HepG2 (cell line): Measurements from ENCODE around the gene TJP3. TPM values are rescaled to one million over a fixed set of nuclear protein-coding genes. Genes with fewer than 3 reads are reported as not detected.

ENCODE experiments used
- DMAP1 ChIP-seq: IDR thresholded peaks from 2 replicates; pipeline ENCODE4 v1.6.1; 2016
- HNRNPL ChIP-seq: fragments of 200-400 bp; formaldehyde crosslinking; IDR thresholded peaks from 2 replicates; pipeline ENCODE4 v1.6.1; 2017; ENCODE audit warnings: mild to moderate bottlenecking, low read depth, low read length
- KLF16 ChIP-seq, 2 experiments: sonication (generic) in 1 of 2; formaldehyde crosslinking in 1 of 2; IDR thresholded peaks; 2 replicates each; pipeline versions ENCODE4 v1.6.1 to v1.8.0; 2016 to 2023; ENCODE audit warnings: missing genetic modification reagents in 2 of 2, missing compliant biosample characterization in 1 of 2
- MYC ChIP-seq: sonication (generic); formaldehyde crosslinking; IDR thresholded peaks from 2 replicates; pipeline ENCODE4 v1.9.0; 2021; ENCODE audit warnings: missing genetic modification reagents, borderline replicate concordance
- NR2F1 ChIP-seq, 2 experiments: fragments of 450-650 bp in 1 of 2; formaldehyde crosslinking in 1 of 2; IDR thresholded peaks; 2 replicates each; pipeline versions ENCODE4 v1.5.0 to v1.6.1; 2016 to 2020; ENCODE audit warnings: mild to moderate bottlenecking in 1 of 2, missing compliant biosample characterization in 1 of 2, missing genetic modification reagents in 1 of 2, moderate library complexity in 1 of 2
- NR2F6 ChIP-seq, 2 experiments: IDR thresholded peaks; 2 replicates each; pipeline ENCODE4 v1.6.1; 2016; ENCODE audit warnings: antibody characterized with exemption in 1 of 2, mild to moderate bottlenecking in 1 of 2
- POLR2G ChIP-seq: fragments of 200-400 bp; formaldehyde crosslinking; IDR thresholded peaks from 2 replicates; pipeline ENCODE4 v1.6.1; 2018; ENCODE audit warnings: mild to moderate bottlenecking, low read depth, low read length, moderate library complexity
- RBM22 ChIP-seq: fragments of 200-400 bp; formaldehyde crosslinking; optimal IDR thresholded peaks from 2 replicates; pipeline ENCODE3; 2017; ENCODE audit warnings: mild to moderate bottlenecking, low read length, moderate library complexity
- SMC3 ChIP-seq: IDR thresholded peaks from 2 replicates; pipeline ENCODE4 v1.6.1; 2011; ENCODE audit warnings: low read length, improper control_type of control experiment
- SP1 ChIP-seq, 2 experiments: fragments of 450-650 bp in 1 of 2; sonication (generic) in 1 of 2; formaldehyde crosslinking in 1 of 2; IDR thresholded peaks; 2 replicates each; pipeline versions ENCODE4 v1.4.0 to v1.6.1; 2016 to 2020; ENCODE audit warnings: missing genetic modification reagents in 1 of 2
- SUZ12 ChIP-seq: fragments of 150-350 bp; IDR thresholded peaks from 2 replicates; pipeline ENCODE4 v1.6.1; 2014; ENCODE audit warnings: low read depth, low read length
- ZNF230 ChIP-seq: sonication (generic); formaldehyde crosslinking; IDR thresholded peaks from 2 replicates; pipeline ENCODE4 v1.4.0; 2020; ENCODE audit warnings: mild to moderate bottlenecking, missing genetic modification reagents
- ZNF333 ChIP-seq: sonication (generic); formaldehyde crosslinking; IDR thresholded peaks from 2 replicates; pipeline ENCODE4 v1.4.0; 2020; ENCODE audit warnings: mild to moderate bottlenecking, missing genetic modification reagents, borderline replicate concordance
- ZNF766 ChIP-seq: sonication (generic); formaldehyde crosslinking; IDR thresholded peaks from 2 replicates; pipeline ENCODE4 v1.5.0; 2020; ENCODE audit warnings: missing genetic modification reagents, borderline replicate concordance
- ZNF883 ChIP-seq: sonication (generic); formaldehyde crosslinking; IDR thresholded peaks from 2 replicates; pipeline ENCODE4 v1.5.1; 2020; ENCODE audit warnings: mild to moderate bottlenecking, missing genetic modification reagents; ENCODE audit errors: not compliant biosample characterization
- polyA plus RNA-seq, 8 experiments: library from polyadenylated mRNA; depleted of rRNA in 3 of 8; stranded (reverse) in 7 of 8; unstranded in 1 of 8; fragments of >200 nt; fragmentation: Illumina TruSeq in 4 of 8; extraction: Trizol in 4 of 8; gene quantifications; 2 replicates each; pipeline versions ENCODE4 v1.2.1 to v1.2.3, GENCODE V29; 2011 to 2016; ENCODE audit warnings: low read depth in 4 of 8, missing spikeins in 1 of 8, mixed read lengths in 1 of 8; ENCODE audit not compliant: insufficient read depth in 1 of 8
- total RNA-seq, 5 experiments: library from RNA; depleted of rRNA; stranded (reverse); fragments of >200 nt; fragmentation: Illumina TruSeq; extraction: Trizol; gene quantifications; 2 replicates each; pipeline ENCODE4 v1.2.3, GENCODE V29; 2016; ENCODE audit warnings: low read depth in 1 of 5
- TF ChIP-seq, protein P1 (sequence below): sonication (generic); formaldehyde crosslinking; IDR thresholded peaks from 2 replicates; pipeline ENCODE4 v1.4.0; 2020; ENCODE audit warnings: missing genetic modification reagents
- TF ChIP-seq, protein P2 (sequence below): sonication (generic); formaldehyde crosslinking; IDR thresholded peaks from 2 replicates; pipeline ENCODE4 v1.4.0; 2020; ENCODE audit warnings: missing genetic modification reagents
- TF ChIP-seq, protein P3 (sequence below): sonication (generic); formaldehyde crosslinking; IDR thresholded peaks from 2 replicates; pipeline ENCODE4 v1.5.0; 2020; ENCODE audit warnings: missing genetic modification reagents, mild to moderate bottlenecking, borderline replicate concordance
- TF ChIP-seq, protein P4 (sequence below): IDR thresholded peaks from 2 replicates; pipeline ENCODE4 v1.6.1; 2016; ENCODE audit warnings: low read depth, control low read depth
- TF ChIP-seq, protein P5 (sequence below): sonication (generic); formaldehyde crosslinking; IDR thresholded peaks from 2 replicates; pipeline ENCODE4 v1.8.0; 2022; ENCODE audit warnings: mild to moderate bottlenecking, missing genetic modification reagents, moderate library complexity

TJP3 gene
- total and polyA plus RNA-seq, 2 of the 13 experiments (the other 11 are each of a cell fraction or from before 2014, with no cell fraction given) = 2.3 to 21.5 TPM

DNA sequence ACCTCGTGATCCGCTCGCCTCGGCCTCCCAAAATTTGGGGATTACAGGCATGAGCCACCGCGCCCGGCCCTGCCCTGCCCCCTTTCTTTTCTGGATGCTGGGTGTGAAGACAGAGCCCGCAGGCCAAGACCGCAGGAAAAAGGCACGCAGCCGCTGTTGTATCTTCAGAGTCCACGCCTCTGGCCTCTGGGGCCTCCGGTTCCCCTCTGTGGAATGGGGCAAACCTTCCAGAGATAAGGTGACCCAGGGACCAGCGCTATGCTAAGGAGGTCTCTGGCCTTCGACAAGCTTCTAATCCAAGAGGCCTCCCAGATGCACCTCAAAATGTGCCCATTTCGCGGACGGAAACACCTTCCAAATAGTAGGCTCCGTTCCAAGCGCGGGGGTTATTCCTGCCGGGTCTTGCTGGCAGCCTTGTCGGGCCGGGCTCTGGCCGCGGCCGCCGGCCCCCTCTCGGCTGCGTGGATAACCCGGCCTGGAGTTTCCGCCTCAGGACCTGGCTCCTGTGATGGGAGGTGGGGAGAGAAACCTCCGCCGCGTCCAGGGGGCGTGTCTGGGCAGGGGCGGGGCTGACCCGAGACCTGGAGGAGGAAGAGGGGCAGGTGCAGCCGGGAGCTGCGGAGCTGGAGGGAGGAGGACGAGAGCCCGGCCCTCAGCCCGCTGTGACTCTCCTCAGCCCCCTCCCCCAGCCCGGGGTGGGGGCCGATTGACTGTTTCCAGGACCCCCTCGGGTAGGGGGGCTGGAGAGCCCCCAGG lies 13.1 kb downstream of the TJP3 start (continued):
- TF ChIP-seq, protein P1, sequence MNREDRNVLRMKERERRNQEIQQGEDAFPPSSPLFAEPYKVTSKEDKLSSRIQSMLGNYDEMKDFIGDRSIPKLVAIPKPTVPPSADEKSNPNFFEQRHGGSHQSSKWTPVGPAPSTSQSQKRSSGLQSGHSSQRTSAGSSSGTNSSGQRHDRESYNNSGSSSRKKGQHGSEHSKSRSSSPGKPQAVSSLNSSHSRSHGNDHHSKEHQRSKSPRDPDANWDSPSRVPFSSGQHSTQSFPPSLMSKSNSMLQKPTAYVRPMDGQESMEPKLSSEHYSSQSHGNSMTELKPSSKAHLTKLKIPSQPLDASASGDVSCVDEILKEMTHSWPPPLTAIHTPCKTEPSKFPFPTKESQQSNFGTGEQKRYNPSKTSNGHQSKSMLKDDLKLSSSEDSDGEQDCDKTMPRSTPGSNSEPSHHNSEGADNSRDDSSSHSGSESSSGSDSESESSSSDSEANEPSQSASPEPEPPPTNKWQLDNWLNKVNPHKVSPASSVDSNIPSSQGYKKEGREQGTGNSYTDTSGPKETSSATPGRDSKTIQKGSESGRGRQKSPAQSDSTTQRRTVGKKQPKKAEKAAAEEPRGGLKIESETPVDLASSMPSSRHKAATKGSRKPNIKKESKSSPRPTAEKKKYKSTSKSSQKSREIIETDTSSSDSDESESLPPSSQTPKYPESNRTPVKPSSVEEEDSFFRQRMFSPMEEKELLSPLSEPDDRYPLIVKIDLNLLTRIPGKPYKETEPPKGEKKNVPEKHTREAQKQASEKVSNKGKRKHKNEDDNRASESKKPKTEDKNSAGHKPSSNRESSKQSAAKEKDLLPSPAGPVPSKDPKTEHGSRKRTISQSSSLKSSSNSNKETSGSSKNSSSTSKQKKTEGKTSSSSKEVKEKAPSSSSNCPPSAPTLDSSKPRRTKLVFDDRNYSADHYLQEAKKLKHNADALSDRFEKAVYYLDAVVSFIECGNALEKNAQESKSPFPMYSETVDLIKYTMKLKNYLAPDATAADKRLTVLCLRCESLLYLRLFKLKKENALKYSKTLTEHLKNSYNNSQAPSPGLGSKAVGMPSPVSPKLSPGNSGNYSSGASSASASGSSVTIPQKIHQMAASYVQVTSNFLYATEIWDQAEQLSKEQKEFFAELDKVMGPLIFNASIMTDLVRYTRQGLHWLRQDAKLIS (CRISPR knock-in tag) = no peak
- TF ChIP-seq, protein P2, sequence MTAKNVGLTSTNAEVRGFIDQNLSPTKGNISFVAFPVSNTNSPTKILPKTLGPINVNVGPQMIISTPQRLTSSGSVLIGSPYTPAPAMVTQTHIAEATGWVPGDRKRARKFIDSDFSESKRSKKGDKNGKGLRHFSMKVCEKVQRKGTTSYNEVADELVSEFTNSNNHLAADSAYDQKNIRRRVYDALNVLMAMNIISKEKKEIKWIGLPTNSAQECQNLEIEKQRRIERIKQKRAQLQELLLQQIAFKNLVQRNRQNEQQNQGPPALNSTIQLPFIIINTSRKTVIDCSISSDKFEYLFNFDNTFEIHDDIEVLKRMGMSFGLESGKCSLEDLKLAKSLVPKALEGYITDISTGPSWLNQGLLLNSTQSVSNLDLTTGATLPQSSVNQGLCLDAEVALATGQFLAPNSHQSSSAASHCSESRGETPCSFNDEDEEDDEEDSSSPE = peak; percentile 14; the same call in 1 of the 2 replicates
- TF ChIP-seq ZNF766 (CRISPR knock-in tag) = no peak
- TF ChIP-seq, protein P3, sequence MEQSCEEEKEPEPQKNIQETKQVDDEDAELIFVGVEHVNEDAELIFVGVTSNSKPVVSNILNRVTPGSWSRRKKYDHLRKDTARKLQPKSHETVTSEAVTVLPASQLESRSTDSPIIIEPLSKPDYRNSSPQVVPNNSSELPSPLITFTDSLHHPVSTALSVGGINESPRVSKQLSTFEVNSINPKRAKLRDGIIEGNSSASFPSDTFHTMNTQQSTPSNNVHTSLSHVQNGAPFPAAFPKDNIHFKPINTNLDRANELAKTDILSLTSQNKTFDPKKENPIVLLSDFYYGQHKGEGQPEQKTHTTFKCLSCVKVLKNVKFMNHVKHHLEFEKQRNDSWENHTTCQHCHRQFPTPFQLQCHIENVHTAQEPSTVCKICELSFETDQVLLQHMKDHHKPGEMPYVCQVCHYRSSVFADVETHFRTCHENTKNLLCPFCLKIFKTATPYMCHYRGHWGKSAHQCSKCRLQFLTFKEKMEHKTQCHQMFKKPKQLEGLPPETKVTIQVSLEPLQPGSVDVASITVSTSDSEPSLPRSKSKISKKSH (CRISPR knock-in tag) = no peak
- peak in 1 of 2 experiments; percentile 72; a peak in 1 of 4 replicates for TF ChIP-seq KLF16 (CRISPR knock-in tag; IDR thresholded peaks at IDR 0.05)
- TF ChIP-seq, protein P4, sequence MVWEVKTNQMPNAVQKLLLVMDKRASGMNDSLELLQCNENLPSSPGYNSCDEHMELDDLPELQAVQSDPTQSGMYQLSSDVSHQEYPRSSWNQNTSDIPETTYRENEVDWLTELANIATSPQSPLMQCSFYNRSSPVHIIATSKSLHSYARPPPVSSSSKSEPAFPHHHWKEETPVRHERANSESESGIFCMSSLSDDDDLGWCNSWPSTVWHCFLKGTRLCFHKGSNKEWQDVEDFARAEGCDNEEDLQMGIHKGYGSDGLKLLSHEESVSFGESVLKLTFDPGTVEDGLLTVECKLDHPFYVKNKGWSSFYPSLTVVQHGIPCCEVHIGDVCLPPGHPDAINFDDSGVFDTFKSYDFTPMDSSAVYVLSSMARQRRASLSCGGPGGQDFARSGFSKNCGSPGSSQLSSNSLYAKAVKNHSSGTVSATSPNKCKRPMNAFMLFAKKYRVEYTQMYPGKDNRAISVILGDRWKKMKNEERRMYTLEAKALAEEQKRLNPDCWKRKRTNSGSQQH (CRISPR knock-in tag) = no peak
- peak; percentile 30; the same call in 1 of the 2 replicates for TF ChIP-seq MYC
- TF ChIP-seq NR2F6 (IDR thresholded peaks at IDR 0.05) = 0 out of 2 replicates have a peak, but pooled peaks have one; percentile 12
- peak; percentile 29; the same call in 1 of the 2 replicates for TF ChIP-seq NR2F6 (CRISPR knock-in tag; IDR thresholded peaks at IDR 0.05)
- no peak for TF ChIP-seq SMC3
- TF ChIP-seq ZNF333 (CRISPR knock-in tag) = no peak
- TF ChIP-seq POLR2G = peak; percentile 46; the same call in 1 of the 2 replicates
- TF ChIP-seq SP1 (IDR thresholded peaks at IDR 0.05) = no peak
- TF ChIP-seq SP1 (CRISPR knock-in tag; IDR thresholded peaks at IDR 0.05) = peak; percentile 75
- no peak for TF ChIP-seq DMAP1
- no peak for TF ChIP-seq ZNF230
- TF ChIP-seq, protein P5, sequence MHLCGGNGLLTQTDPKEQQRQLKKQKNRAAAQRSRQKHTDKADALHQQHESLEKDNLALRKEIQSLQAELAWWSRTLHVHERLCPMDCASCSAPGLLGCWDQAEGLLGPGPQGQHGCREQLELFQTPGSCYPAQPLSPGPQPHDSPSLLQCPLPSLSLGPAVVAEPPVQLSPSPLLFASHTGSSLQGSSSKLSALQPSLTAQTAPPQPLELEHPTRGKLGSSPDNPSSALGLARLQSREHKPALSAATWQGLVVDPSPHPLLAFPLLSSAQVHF (CRISPR knock-in tag) = no peak
- no peak for TF ChIP-seq HNRNPL
- TF ChIP-seq SUZ12 = no peak
- TF ChIP-seq RBM22 = peak; percentile 77
- TF ChIP-seq ZNF883 (CRISPR knock-in tag) = no peak
- TF ChIP-seq NR2F1 (CRISPR knock-in tag; IDR thresholded peaks at IDR 0.05) = 0 out of 4 replicates have a peak, but pooled peaks of 1 of the 2 experiments have one; percentile 16
